HepG2 (cell line): ENCODE results near the gene CEACAM18. TPM values are rescaled to one million over a fixed set of nuclear protein-coding genes. Genes with fewer than 3 reads are reported as not detected.

Experiments
- ATAC-seq: fragments of 200-7000 bp; cut with Tn5 transposase; 3 replicates; pipeline ENCODE4 v1.9.1; 2020; ENCODE audit warnings: mild to moderate bottlenecking, moderate library complexity
- BruUV-seq: library from RNA; stranded (reverse); fragments of 400-500 nt; replicated peaks from 2 replicates; lab custom pipeline; 2021; lab: Mats Ljungman, UMichigan
- CTCF ChIA-PET: fragments of 300-600 bp; formaldehyde crosslinking; extraction: SDS; loops from one replicate; lab custom pipeline; 2021; ENCODE audit warnings: low total read pairs, inconsistent platforms, low intra/inter-chr PET ratio; lab: Yijun Ruan, JAX
- POLR2A ChIA-PET: fragments of 350-600 bp; sonication (Branson Sonifier 250); formaldehyde crosslinking; loops from one replicate; lab custom pipeline; 2020; ENCODE audit warnings: antibody characterized with exemption, inconsistent platforms; lab: Yijun Ruan, JAX
- DNase-seq: peaks from one replicate; pipeline ENCODE4 v3.0.0-alpha.2; 2015; ENCODE audit warnings: low spot score
- FAIRE-seq: peaks from 3 replicates; lab custom pipeline; 2011; peaks lifted over from hg19 to GRCh38; lab: Jason Lieb, UNC
- H2AFZ ChIP-seq: one replicate; pipeline ENCODE4 v1.6.1; 2011; ENCODE audit warnings: low read length, inconsistent platforms
- H3K27ac ChIP-seq: fragments of 300-600 bp; 3 replicates; pipeline ENCODE4 v1.8.0; 2011; ENCODE audit warnings: mixed run types, mild to moderate bottlenecking, mixed read lengths, low read length, inconsistent platforms; ENCODE audit not compliant: insufficient read depth; ENCODE audit errors: extremely low read length
- H3K27me3 ChIP-seq, 2 experiments: fragments of 200-600 bp in 1 of 2; 2 replicates in 1 of 2; 3 replicates in 1 of 2; pipeline versions ENCODE4 v1.6.0 to v1.8.0; 2011; ENCODE audit warnings: low read length in 2 of 2, mild to moderate bottlenecking in 2 of 2, moderate library complexity in 2 of 2, inconsistent platforms in 1 of 2; ENCODE audit not compliant: insufficient read depth in 2 of 2, control insufficient read depth in 1 of 2
- H3K36me3 ChIP-seq, 2 experiments: fragments of 200-600 bp in 1 of 2; replicated peaks in 1 of 2; 2 replicates in 1 of 2; 3 replicates in 1 of 2; pipeline versions ENCODE4 v1.5.1 to v1.8.0; 2011; ENCODE audit warnings: low read length in 2 of 2, inconsistent platforms in 1 of 2; ENCODE audit not compliant: insufficient read depth in 2 of 2, control insufficient read depth in 1 of 2
- H3K4me1 ChIP-seq: 2 replicates; pipeline ENCODE4 v1.5.1; 2012; ENCODE audit warnings: low read length, inconsistent platforms; ENCODE audit not compliant: insufficient read depth
- H3K4me2 ChIP-seq: 2 replicates; pipeline ENCODE4 v1.6.0; 2011; ENCODE audit warnings: low read depth, low read length, inconsistent platforms
- H3K4me3 ChIP-seq, 3 experiments: fragments of 200-600 bp in 1 of 3; sonication (generic), shearing (Covaris generic) in 1 of 3; replicated peaks in 1 of 3; 2 replicates each; pipeline ENCODE4 v1.5.1; 2011 to 2016; ENCODE audit warnings: low read length in 3 of 3, inconsistent platforms in 2 of 3, low read depth in 2 of 3, mild to moderate bottlenecking in 2 of 3, control low read depth in 1 of 3, mixed read lengths in 1 of 3; ENCODE audit not compliant: insufficient read depth in 1 of 3
- H3K79me2 ChIP-seq: one replicate; pipeline ENCODE4 v1.6.1; 2011; ENCODE audit warnings: low read length, inconsistent platforms; ENCODE audit not compliant: insufficient read depth
- H3K9ac ChIP-seq: 2 replicates; pipeline ENCODE4 v1.6.0; 2011; ENCODE audit warnings: mild to moderate bottlenecking, low read depth, low read length, inconsistent platforms; ENCODE audit not compliant: insufficient read depth
- H3K9me3 ChIP-seq: 2 replicates; pipeline ENCODE4 v1.5.1; 2012; ENCODE audit warnings: mild to moderate bottlenecking, low read length
- H4K20me1 ChIP-seq: 2 replicates; pipeline ENCODE4 v1.6.0; 2011; ENCODE audit warnings: inconsistent platforms, mild to moderate bottlenecking, low read length, moderate library complexity; ENCODE audit not compliant: insufficient read depth
- KMT2A ChIP-seq: sonication (generic); formaldehyde crosslinking; IDR thresholded peaks from 2 replicates; pipeline ENCODE4 v1.4.0; 2020; ENCODE audit warnings: missing genetic modification reagents
- RCOR2 ChIP-seq: IDR thresholded peaks from 2 replicates; pipeline ENCODE4 v1.6.1; 2016; ENCODE audit warnings: missing biosample characterization, missing genetic modification reagents
- RFXAP ChIP-seq: sonication (generic); formaldehyde crosslinking; IDR thresholded peaks from 2 replicates; pipeline ENCODE4 v1.4.0; 2020; ENCODE audit warnings: missing genetic modification reagents, borderline replicate concordance
- ZFP91 ChIP-seq: sonication (generic); formaldehyde crosslinking; IDR thresholded peaks from 2 replicates; pipeline ENCODE4 v1.9.0; 2022; ENCODE audit warnings: missing genetic modification reagents, mild to moderate bottlenecking, borderline replicate concordance
- ZNF180 ChIP-seq: sonication (generic); formaldehyde crosslinking; IDR thresholded peaks from 2 replicates; pipeline ENCODE4 v1.4.0; 2020; ENCODE audit warnings: low read depth, missing genetic modification reagents, borderline replicate concordance
- ZNF772 ChIP-seq: sonication (generic); formaldehyde crosslinking; IDR thresholded peaks from 2 replicates; pipeline ENCODE4 v1.5.0; 2020; ENCODE audit warnings: mild to moderate bottlenecking, missing genetic modification reagents
- WGBS: methylation state at CpG from one replicate; pipeline ENCODE4 v1.1.6; 2017; ENCODE audit warnings: low lambda C conversion rate; 5-methylcytosine and 5-hydroxymethylcytosine counted together
- in situ Hi-C: cut with HindIII; loops from 2 replicates; pipeline ENCODE4 v1.10.0; 2017; ENCODE audit warnings: low pct_unique_long_range_greater_than_20kb; ENCODE audit not compliant: extremely low pct_ligation_motif_present
- intact Hi-C: fragments of 100-400 bp; cut with micrococcal nuclease; formaldehyde crosslinking; loops from one replicate; pipeline ENCODE4 v1.10.0; 2022; ENCODE audit not compliant: unreplicated experiment
- polyA plus RNA-seq, 8 experiments: library from polyadenylated mRNA; depleted of rRNA in 3 of 8; stranded (reverse) in 7 of 8; unstranded in 1 of 8; fragments of >200 nt; fragmentation: Illumina TruSeq in 4 of 8; extraction: Trizol in 4 of 8; gene quantifications; 2 replicates each; pipeline versions ENCODE4 v1.2.1 to v1.2.3, GENCODE V29; 2011 to 2016; ENCODE audit warnings: low read depth in 4 of 8, missing spikeins in 1 of 8, mixed read lengths in 1 of 8; ENCODE audit not compliant: insufficient read depth in 1 of 8
- total RNA-seq, 5 experiments: library from RNA; depleted of rRNA; stranded (reverse); fragments of >200 nt; fragmentation: Illumina TruSeq; extraction: Trizol; gene quantifications; 2 replicates each; pipeline ENCODE4 v1.2.3, GENCODE V29; 2016; ENCODE audit warnings: low read depth in 1 of 5
- TF ChIP-seq, protein P1 (sequence below): sonication (generic); formaldehyde crosslinking; IDR thresholded peaks from 2 replicates; pipeline ENCODE4 v1.5.0; 2020; ENCODE audit warnings: missing genetic modification reagents, mild to moderate bottlenecking, borderline replicate concordance
- TF ChIP-seq, protein P2 (sequence below): sonication (generic); formaldehyde crosslinking; IDR thresholded peaks from 2 replicates; pipeline ENCODE4 v1.4.0; 2020; ENCODE audit warnings: missing genetic modification reagents
- TF ChIP-seq, protein P3 (sequence below), 2 experiments: IDR thresholded peaks; 2 replicates each; pipeline ENCODE4 v1.6.1; 2011 to 2012; ENCODE audit warnings: low read length in 2 of 2, borderline replicate concordance in 1 of 2, low read depth in 1 of 2, mild to moderate bottlenecking in 1 of 2, moderate library complexity in 1 of 2

The CEACAM18 gene
- total and polyA plus RNA-seq, 2 of the 13 experiments (the other 11 are each of a cell fraction or from before 2014, with no cell fraction given): not detected

DNA sequence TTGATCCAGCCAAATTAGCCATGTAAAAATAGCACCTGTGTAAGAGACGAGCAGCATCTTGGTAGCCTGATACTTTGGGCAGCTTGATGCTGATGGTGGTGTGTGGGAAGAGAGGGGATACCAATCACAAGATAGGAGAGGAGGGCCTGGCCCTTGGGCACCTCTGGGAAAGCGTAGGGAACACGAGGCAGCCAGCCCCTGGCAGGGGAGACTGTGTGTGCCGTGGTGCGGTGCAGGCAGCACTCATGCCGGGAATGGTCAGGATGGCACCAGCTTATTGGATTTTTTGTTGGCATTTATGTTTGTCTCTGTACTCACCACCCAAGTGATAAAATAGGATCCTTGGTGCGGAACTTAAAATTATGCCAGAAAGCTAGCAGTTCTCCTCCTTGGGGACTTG lies 30.3 kb upstream of the CEACAM18 start:
- Histone ChIP-seq H2AFZ (no peak overlapping the region), H3K4me3 (no peak overlapping the region), H3K4me1 (no peaks in the 10 kb centered on the region), H3K36me3 (no peaks in the 10 kb centered on the region), H3K27me3 (peaks cover 2 to 10% of the 10 kb centered on the region in 2 experiments; a peak in 4 of 5 replicates), H3K79me2 (no peaks in the 10 kb centered on the region), H4K20me1 (no peaks in the 10 kb centered on the region), H3K9me3 (no peaks in the 10 kb centered on the region), H3K27ac (no peak overlapping the region), H3K9ac (no peak overlapping the region), H3K4me2 (no peak overlapping the region)
- in situ Hi-C loops: no loop called here
- ChIA-PET CTCF (no interaction called here), POLR2A (no interaction called here)
- DNase-seq: no peak
- ATAC-seq: no peak
- 25% methylated on average over 5 of the region's 7 CpGs for WGBS
- no peak for FAIRE-seq
- TF ChIP-seq ZNF772 (CRISPR knock-in tag) (no peak), KMT2A (CRISPR knock-in tag) (no peak), RCOR2 (CRISPR knock-in tag) (no peak)
- TF ChIP-seq, protein P1, sequence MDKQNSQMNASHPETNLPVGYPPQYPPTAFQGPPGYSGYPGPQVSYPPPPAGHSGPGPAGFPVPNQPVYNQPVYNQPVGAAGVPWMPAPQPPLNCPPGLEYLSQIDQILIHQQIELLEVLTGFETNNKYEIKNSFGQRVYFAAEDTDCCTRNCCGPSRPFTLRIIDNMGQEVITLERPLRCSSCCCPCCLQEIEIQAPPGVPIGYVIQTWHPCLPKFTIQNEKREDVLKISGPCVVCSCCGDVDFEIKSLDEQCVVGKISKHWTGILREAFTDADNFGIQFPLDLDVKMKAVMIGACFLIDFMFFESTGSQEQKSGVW (CRISPR knock-in tag): no peak
- TF ChIP-seq, protein P2, sequence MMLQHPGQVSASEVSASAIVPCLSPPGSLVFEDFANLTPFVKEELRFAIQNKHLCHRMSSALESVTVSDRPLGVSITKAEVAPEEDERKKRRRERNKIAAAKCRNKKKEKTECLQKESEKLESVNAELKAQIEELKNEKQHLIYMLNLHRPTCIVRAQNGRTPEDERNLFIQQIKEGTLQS (CRISPR knock-in tag): no peak
- intact Hi-C loops: no loop called here
- no TSS peak for BruUV-seq

- CTCF ChIA-PET: no interaction called here
- H3K27me3 ChIP-seq: peaks cover 2 to 10% of the 10 kb centered on the region in 2 experiments; a peak in 4 of 5 replicates
- H3K79me2 ChIP-seq: no peaks in the 10 kb centered on the region
- no peak overlapping the region for H3K27ac ChIP-seq
- WGBS: 10% methylated on average over 13 of the region's 13 CpGs
- no peaks in the 10 kb centered on the region for H3K36me3 ChIP-seq
- no peak overlapping the region for H3K4me3 ChIP-seq
- no peak overlapping the region for H3K9ac ChIP-seq
- POLR2A ChIA-PET: no interaction called here
- no peak overlapping the region for H2AFZ ChIP-seq
- FAIRE-seq (no peak), DNase-seq (no peak), ATAC-seq (no peak)
- intact Hi-C loops (no loop called here), in situ Hi-C loops (no loop called here)
- no peaks in the 10 kb centered on the region for H3K9me3 ChIP-seq
- BruUV-seq: no TSS peak
- H4K20me1 ChIP-seq: no peaks in the 10 kb centered on the region
- H3K4me1 ChIP-seq: no peaks in the 10 kb centered on the region
- H3K4me2 ChIP-seq: no peak overlapping the region
- TF ChIP-seq ZFP91 (CRISPR knock-in tag) (no peak), RFXAP (CRISPR knock-in tag) (no peak), ZNF180 (CRISPR knock-in tag) (no peak)
- TF ChIP-seq, protein P3, sequence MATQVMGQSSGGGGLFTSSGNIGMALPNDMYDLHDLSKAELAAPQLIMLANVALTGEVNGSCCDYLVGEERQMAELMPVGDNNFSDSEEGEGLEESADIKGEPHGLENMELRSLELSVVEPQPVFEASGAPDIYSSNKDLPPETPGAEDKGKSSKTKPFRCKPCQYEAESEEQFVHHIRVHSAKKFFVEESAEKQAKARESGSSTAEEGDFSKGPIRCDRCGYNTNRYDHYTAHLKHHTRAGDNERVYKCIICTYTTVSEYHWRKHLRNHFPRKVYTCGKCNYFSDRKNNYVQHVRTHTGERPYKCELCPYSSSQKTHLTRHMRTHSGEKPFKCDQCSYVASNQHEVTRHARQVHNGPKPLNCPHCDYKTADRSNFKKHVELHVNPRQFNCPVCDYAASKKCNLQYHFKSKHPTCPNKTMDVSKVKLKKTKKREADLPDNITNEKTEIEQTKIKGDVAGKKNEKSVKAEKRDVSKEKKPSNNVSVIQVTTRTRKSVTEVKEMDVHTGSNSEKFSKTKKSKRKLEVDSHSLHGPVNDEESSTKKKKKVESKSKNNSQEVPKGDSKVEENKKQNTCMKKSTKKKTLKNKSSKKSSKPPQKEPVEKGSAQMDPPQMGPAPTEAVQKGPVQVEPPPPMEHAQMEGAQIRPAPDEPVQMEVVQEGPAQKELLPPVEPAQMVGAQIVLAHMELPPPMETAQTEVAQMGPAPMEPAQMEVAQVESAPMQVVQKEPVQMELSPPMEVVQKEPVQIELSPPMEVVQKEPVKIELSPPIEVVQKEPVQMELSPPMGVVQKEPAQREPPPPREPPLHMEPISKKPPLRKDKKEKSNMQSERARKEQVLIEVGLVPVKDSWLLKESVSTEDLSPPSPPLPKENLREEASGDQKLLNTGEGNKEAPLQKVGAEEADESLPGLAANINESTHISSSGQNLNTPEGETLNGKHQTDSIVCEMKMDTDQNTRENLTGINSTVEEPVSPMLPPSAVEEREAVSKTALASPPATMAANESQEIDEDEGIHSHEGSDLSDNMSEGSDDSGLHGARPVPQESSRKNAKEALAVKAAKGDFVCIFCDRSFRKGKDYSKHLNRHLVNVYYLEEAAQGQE (IDR thresholded peaks at IDR 0.05; ENCODE audit: borderline replicate concordance in 1 of 2, low read depth in 1 of 2, low read length in 2 of 2): no peak
Measured at GRCh38 chr19:51448411-51449016, 29.8 kb upstream of the CEACAM18 start.
